Measurements from ENCODE around the gene TERT.

DNA sequence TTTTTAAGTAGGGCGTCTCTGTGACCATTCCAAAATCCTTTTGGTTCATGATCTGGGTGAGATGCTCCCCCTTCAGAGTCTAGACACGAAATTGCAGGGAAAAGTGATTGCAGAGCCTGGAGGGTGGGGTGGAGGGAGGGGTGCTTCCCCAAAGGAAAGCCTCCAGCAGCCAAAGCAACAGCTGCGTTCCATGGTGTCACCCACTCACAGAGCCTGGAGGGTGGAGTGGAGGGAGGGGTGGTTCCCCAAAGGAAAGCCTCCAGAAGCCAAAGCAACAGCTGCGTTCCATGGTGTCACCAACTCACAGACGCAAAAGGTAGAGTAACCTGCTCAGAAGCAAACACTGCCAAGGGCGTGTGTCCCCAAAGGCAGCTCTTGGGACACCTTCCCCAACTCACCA is 47.1 kb downstream of the TERT start:
- TF ChIP-seq, protein P1, sequence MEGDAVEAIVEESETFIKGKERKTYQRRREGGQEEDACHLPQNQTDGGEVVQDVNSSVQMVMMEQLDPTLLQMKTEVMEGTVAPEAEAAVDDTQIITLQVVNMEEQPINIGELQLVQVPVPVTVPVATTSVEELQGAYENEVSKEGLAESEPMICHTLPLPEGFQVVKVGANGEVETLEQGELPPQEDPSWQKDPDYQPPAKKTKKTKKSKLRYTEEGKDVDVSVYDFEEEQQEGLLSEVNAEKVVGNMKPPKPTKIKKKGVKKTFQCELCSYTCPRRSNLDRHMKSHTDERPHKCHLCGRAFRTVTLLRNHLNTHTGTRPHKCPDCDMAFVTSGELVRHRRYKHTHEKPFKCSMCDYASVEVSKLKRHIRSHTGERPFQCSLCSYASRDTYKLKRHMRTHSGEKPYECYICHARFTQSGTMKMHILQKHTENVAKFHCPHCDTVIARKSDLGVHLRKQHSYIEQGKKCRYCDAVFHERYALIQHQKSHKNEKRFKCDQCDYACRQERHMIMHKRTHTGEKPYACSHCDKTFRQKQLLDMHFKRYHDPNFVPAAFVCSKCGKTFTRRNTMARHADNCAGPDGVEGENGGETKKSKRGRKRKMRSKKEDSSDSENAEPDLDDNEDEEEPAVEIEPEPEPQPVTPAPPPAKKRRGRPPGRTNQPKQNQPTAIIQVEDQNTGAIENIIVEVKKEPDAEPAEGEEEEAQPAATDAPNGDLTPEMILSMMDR (IDR thresholded peaks at IDR 0.05; ENCODE audit: insufficient read depth, low read length, poor library complexity, severe bottlenecking): no peak
- no peak for TF ChIP-seq EZH2phosphoT487 (conservative IDR thresholded peaks at IDR 0.05; ENCODE audit: low read length)
